GM12873 (cell line): ENCODE measurements around the gene SPRED1.

Experiments used
- CTCF ChIP-seq: IDR thresholded peaks from 2 replicates; pipeline ENCODE4 v1.5.1; 2012; ENCODE audit warnings: low read depth, mild to moderate bottlenecking, moderate library complexity, low read length, control low read depth; ENCODE audit not compliant: insufficient read depth; ENCODE audit errors: missing control alignments

The SPRED1 gene

DNA sequence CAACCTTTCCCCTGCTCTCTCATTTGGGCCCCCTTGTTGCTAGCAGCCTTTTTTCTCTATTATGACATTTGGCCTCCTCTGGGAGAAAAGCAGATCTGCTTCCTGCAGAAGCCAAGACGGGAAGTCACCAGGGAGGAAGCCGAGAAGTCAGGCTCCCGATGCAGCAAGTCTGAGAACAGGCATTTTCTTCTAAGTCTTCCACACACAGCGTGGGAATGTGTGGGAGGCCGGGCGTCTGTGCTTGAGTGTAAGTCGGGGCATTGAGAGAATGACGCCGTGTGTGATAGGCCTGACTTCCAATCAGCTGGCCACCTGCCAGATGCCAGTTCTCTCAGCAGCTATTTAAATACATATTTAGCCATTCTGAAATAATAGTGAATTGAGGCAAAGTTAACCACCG is 125.5 kb downstream of the SPRED1 start:
- no peak for TF ChIP-seq CTCF

DNA sequence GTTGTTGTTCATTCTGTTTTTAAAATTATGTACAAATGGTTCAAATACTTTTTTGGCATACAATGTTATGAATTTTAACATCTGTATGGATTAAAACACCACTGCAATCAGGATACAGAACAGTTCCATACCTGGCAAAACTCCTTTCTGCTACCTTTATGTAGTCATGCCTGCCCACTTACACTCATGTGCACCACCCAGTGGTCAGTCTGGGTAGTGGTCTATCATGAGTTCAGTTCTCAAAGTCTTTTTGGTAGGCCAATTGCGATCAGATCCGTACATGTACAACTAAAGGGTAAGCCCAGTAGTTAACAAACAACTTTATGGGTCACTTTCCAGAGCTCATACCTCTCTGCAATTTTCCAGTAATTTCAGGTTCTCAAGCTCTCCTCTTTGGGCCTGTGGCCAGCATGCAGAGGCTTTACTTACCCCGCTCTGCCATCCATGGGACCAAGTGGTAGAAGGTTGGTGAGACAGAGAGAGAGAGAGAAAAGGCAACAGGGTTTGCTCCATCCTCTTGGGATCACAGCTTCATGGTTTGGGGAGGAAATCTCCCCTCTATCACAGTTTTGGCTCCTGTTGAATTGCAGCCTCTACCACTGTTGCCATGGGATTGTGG is 137.4 kb downstream of the SPRED1 start:
- peak; percentile 87 for TF ChIP-seq CTCF

- TF ChIP-seq CTCF, result no peak
Observed at GRCh38 chr15:38391191-38391590, 138.6 kb downstream of the SPRED1 start.

GRCh38 chr15:38398134-38398533 is 145.5 kb downstream of the SPRED1 start:
- no peak for TF ChIP-seq CTCF

DNA sequence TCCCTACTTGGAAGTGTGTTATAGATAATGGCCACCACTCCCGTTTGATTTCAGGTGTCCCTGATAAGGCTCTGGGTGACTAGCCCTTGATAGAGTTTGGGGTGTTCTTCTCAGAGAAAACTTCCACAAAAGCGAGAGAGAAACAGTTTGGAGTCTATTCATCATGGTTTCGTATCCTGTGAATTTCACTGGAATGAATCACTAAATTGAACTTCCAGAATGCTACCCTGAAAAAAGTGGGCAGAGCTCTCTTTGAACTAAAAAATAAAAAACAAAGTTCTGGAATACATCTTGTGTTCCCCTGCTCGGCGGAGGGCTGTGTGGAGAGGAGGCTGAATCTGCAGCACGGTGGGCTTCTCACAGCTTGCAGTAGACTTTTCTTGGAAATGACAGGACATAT is 148.5 kb downstream of the SPRED1 start:
- TF ChIP-seq CTCF, result no peak

DNA sequence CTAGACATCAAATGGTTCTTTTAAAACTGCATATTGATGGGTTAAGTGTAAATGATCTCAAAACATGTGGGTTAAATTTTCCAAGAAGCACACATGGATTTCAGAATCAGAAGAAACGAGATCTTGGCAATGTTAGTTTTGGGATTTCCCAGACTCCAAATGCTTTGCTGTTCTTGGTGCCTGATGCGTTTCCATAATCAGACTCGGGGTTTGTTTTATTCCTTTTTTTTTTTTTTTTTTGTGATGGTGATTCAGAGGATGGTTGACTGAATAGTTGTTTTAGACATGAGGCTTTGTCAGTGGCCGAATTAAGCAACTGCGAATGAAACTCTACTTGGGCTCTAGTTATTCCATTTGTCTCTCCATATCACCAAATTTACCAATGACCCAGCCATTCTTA is 149.1 kb downstream of the SPRED1 start:
- TF ChIP-seq CTCF, result no peak

- TF ChIP-seq CTCF, result no peak
Observed at GRCh38 chr15:38406436-38406835, 153.8 kb downstream of the SPRED1 start.
